Upper lobe of left lung (tissue), 6 donors: ENCODE measurements around the gene CDHR4. TPM values are rescaled to one million over a fixed set of nuclear protein-coding genes. Genes with fewer than 3 reads are reported as not detected.

ENCODE experiments used
- ATAC-seq, 2 donors: fragments of 200-7000 bp; cut with Tn5 transposase; one replicate each; pipeline ENCODE4 v1.9.1; 2022; ENCODE audit warnings: mild to moderate bottlenecking in 2 of 2, moderate library complexity in 2 of 2; ENCODE audit not compliant: low FRiP score in 2 of 2
- DNase-seq, 2 donors: peaks; one replicate each; pipeline ENCODE4 v3.0.0-alpha.2; 2019 to 2020
- H3K27ac ChIP-seq, 4 donors: fragments of 200-600 bp; sonication (generic); one replicate each; pipeline ENCODE4 v1.5.1; 2016 to 2019
- H3K27me3 ChIP-seq, 4 donors: fragments of 200-600 bp; sonication (generic); one replicate each; pipeline ENCODE4 v1.5.1; 2017 to 2019
- H3K36me3 ChIP-seq, 4 donors: fragments of 200-600 bp; sonication (generic); one replicate each; pipeline ENCODE4 v1.5.1; 2016 to 2019
- H3K4me1 ChIP-seq, 4 donors: fragments of 200-600 bp; sonication (generic); one replicate each; pipeline ENCODE4 v1.5.1; 2018 to 2019
- H3K4me3 ChIP-seq, 4 donors: fragments of 200-600 bp; sonication (generic); one replicate each; pipeline ENCODE4 v1.5.1; 2017 to 2019; ENCODE audit warnings: mild to moderate bottlenecking in 2 of 4, moderate library complexity in 1 of 4
- H3K9me3 ChIP-seq, 4 donors: fragments of 200-600 bp; sonication (generic); one replicate each; pipeline ENCODE4 v1.5.1; 2018 to 2019
- EP300 ChIP-seq, 4 donors: sonication (generic); formaldehyde crosslinking; IDR thresholded peaks; one replicate each; pipeline ENCODE4 v1.5.1; 2017; ENCODE audit warnings: antibody characterized with exemption in 4 of 4, control low read depth in 2 of 4
- POLR2A ChIP-seq, 4 donors: fragments of 450-650 bp; IDR thresholded peaks; one replicate each; pipeline ENCODE4 v1.5.1; 2016 to 2017; ENCODE audit warnings: antibody characterized with exemption in 4 of 4, mild to moderate bottlenecking in 2 of 4
- POLR2AphosphoS5 ChIP-seq, 2 donors: sonication (generic); formaldehyde crosslinking; IDR thresholded peaks; one replicate each; pipeline ENCODE4 v1.5.1; 2017; ENCODE audit warnings: antibody characterized with exemption in 2 of 2
- WGBS, 2 donors: methylation state at CpG; one replicate each; pipeline ENCODE4 v1.1.5; 2017 to 2018; 5-methylcytosine and 5-hydroxymethylcytosine counted together
- total RNA-seq, 6 donors: library from RNA; depleted of rRNA in 4 of 6; stranded (reverse); fragments of >200 nt in 4 of 6; gene quantifications; one replicate each; pipeline versions ENCODE4 v1.1.0 to v1.2.1, GENCODE V29; 2016 to 2021
- TF ChIP-seq, protein P1 (sequence below), 6 experiments: fragments of 450-650 bp in 4 of 6; fragments of 200-600 bp in 2 of 6; sonication (generic) in 2 of 6; IDR thresholded peaks; one replicate each; pipeline ENCODE4 v1.5.1; 2016 to 2019; ENCODE audit warnings: antibody characterized with exemption in 6 of 6
- donor health status: DM: no; HTN: no; CAD: no; lungs with moderate emphysema.
- donor health status: DM: no; HTN: yes; CAD: no; lungs with severe emphysema.

Gene CDHR4
- total RNA-seq, 6 donors from 2014 or later, result 0.66 to 21.9 (median 7.0) TPM

- no peak for TF ChIP-seq EP300 (IDR thresholded peaks at IDR 0.05)
- TF ChIP-seq POLR2AphosphoS5 (IDR thresholded peaks at IDR 0.05), result no peak
- TF ChIP-seq, protein P1, sequence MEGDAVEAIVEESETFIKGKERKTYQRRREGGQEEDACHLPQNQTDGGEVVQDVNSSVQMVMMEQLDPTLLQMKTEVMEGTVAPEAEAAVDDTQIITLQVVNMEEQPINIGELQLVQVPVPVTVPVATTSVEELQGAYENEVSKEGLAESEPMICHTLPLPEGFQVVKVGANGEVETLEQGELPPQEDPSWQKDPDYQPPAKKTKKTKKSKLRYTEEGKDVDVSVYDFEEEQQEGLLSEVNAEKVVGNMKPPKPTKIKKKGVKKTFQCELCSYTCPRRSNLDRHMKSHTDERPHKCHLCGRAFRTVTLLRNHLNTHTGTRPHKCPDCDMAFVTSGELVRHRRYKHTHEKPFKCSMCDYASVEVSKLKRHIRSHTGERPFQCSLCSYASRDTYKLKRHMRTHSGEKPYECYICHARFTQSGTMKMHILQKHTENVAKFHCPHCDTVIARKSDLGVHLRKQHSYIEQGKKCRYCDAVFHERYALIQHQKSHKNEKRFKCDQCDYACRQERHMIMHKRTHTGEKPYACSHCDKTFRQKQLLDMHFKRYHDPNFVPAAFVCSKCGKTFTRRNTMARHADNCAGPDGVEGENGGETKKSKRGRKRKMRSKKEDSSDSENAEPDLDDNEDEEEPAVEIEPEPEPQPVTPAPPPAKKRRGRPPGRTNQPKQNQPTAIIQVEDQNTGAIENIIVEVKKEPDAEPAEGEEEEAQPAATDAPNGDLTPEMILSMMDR (IDR thresholded peaks at IDR 0.05), result no peak
- no peak for TF ChIP-seq POLR2A (IDR thresholded peaks at IDR 0.05)
- no peaks in the 10 kb centered on the region for H3K36me3 ChIP-seq
- no peak overlapping the region for H3K27ac ChIP-seq
- no peaks in the 10 kb centered on the region for H3K4me1 ChIP-seq
- ATAC-seq, result no peak
- 84 to 91% methylated on average over 8 to 24 of the region's 24 CpGs for WGBS, 2 donors
- H3K27me3 ChIP-seq, result no peaks in the 10 kb centered on the region
- H3K4me3 ChIP-seq, result no peak overlapping the region
- DNase-seq, result peak in 1 of 2 donors; percentile 46
- H3K9me3 ChIP-seq, result no peaks in the 10 kb centered on the region
Measured at GRCh38 chr3:49794926-49795905, 4.5 kb downstream of the CDHR4 start.

- TF ChIP-seq POLR2AphosphoS5 (IDR thresholded peaks at IDR 0.05) (no peak), POLR2A (IDR thresholded peaks at IDR 0.05) (no peak), EP300 (IDR thresholded peaks at IDR 0.05) (no peak)
- TF ChIP-seq, protein P1 (IDR thresholded peaks at IDR 0.05), result no peak
- Histone ChIP-seq H3K27me3 (no peaks in the 10 kb centered on the region), H3K4me3 (no peak overlapping the region), H3K36me3 (no peaks in the 10 kb centered on the region), H3K9me3 (no peaks in the 10 kb centered on the region), H3K4me1 (no peaks in the 10 kb centered on the region), H3K27ac (no peak overlapping the region)
- DNase-seq (no peak), ATAC-seq (no peak)
- 87 to 89% methylated on average over 2 to 4 of the region's 4 CpGs for WGBS, 2 donors
Measured at GRCh38 chr3:49794431-49794830, 5.2 kb downstream of the CDHR4 start.

DNA sequence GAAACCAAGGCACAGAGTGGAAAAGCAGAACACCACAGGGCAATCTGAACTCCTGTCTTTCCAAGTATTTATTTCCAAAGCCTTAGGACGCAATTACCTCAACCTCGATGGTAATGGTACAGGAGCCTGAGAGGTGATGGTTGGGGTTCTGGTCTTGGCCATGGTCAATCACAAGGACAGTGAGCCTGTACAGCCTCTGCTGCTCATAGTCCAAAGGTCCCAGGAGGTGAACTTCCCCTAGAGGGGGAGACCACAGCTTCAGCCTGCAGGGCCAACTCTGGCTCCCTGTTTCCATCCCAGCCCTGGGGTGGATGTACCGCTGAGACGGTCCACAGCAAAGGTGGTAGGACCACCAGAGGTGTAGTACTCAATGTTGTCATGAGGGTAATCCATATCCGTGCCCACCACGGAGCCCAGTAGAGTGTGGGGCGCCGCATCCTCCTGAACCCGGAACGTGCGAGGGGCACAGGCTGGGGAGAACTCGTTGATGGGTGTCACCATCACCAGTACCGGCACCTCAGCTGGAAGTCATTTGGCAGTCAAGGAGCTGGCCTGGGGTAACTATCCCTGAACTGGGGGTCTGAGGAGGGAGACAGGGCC is 6.1 kb downstream of the CDHR4 start:
- no peaks in the 10 kb centered on the region for H3K27me3 ChIP-seq
- no peaks in the 10 kb centered on the region for H3K36me3 ChIP-seq
- TF ChIP-seq, protein P1 (IDR thresholded peaks at IDR 0.05), result no peak
- TF ChIP-seq POLR2AphosphoS5 (IDR thresholded peaks at IDR 0.05), result no peak
- no peak for TF ChIP-seq POLR2A (IDR thresholded peaks at IDR 0.05)
- no peak for TF ChIP-seq EP300 (IDR thresholded peaks at IDR 0.05)
- no peaks in the 10 kb centered on the region for H3K4me1 ChIP-seq
- no peak overlapping the region for H3K4me3 ChIP-seq
- 84 to 95% methylated on average over 11 to 13 of the region's 13 CpGs for WGBS, 2 donors
- no peak for ATAC-seq
- DNase-seq, result no peak
- no peak overlapping the region for H3K27ac ChIP-seq
- H3K9me3 ChIP-seq, result no peaks in the 10 kb centered on the region

- ATAC-seq (no peak), DNase-seq (no peak)
- TF ChIP-seq POLR2A (IDR thresholded peaks at IDR 0.05) (no peak), POLR2AphosphoS5 (IDR thresholded peaks at IDR 0.05) (no peak), EP300 (IDR thresholded peaks at IDR 0.05) (no peak)
- TF ChIP-seq, protein P1 (IDR thresholded peaks at IDR 0.05), result no peak
- Histone ChIP-seq H3K27me3 (no peaks in the 10 kb centered on the region), H3K36me3 (no peaks in the 10 kb centered on the region), H3K9me3 (no peaks in the 10 kb centered on the region), H3K27ac (no peak overlapping the region), H3K4me1 (no peaks in the 10 kb centered on the region), H3K4me3 (no peak overlapping the region)
- WGBS, 2 donors, result 91 to 94% methylated on average over 9 to 10 of the region's 10 CpGs
Measured at GRCh38 chr3:49792371-49793150, 7.1 kb downstream of the CDHR4 start.
